ENCODE results near the gene SMARCB1. TPM values are rescaled to one million over a fixed set of nuclear protein-coding genes. Genes with fewer than 3 reads are reported as not detected.

SMARCB1 gene
- total RNA-seq, 1 experiment from 2014 or later, result 136 TPM

GRCh38 chr22:23754220-23754919, 32.4 kb upstream of the SMARCB1 start, which contains the start of gene VPREB3:
TSS of gene VPREB3 (minus strand) at chr22:23754425. CDS start at chr22:23754363, 62 bp downstream.
- Histone ChIP-seq H3K18ac (ENCODE audit: insufficient read length, low read depth, low read length) (no peak within 1 kb of the TSS), H2BK120ac (ENCODE audit: low read depth, low read length, poor library complexity, severe bottlenecking) (no peak within 1 kb of the TSS), H3K27me3 (ENCODE audit: insufficient read depth, low read length) (no peaks in the 10 kb centered on the region), H3K4me2 (ENCODE audit: insufficient read depth, insufficient read length, low read length) (no peak within 1 kb of the TSS), H3K9me3 (ENCODE audit: control insufficient read depth, low read depth, low read length) (no peaks in the 10 kb centered on the region), H3K23me2 (ENCODE audit: insufficient read length, low read depth, low read length, poor library complexity, severe bottlenecking) (peaks cover 8% of the 10 kb centered on the region), H3K79me2 (ENCODE audit: insufficient read depth, low read length) (no peaks in the 10 kb centered on the region), H3K56ac (ENCODE audit: insufficient read length, low read depth, low read length) (no peak within 1 kb of the TSS), H2BK12ac (ENCODE audit: insufficient read length, low read depth, low read length) (no peak within 1 kb of the TSS), H2BK15ac (ENCODE audit: low read depth, low read length) (no peak within 1 kb of the TSS), H3K27ac (ENCODE audit: insufficient read length, low read depth, low read length) (no peak within 1 kb of the TSS), H3K23ac (ENCODE audit: insufficient read length, low read depth, low read length) (no peak within 1 kb of the TSS), H2BK5ac (ENCODE audit: insufficient read length, low read length) (no peak within 1 kb of the TSS), H2AFZ (ENCODE audit: low read length) (no peak within 1 kb of the TSS), H3K14ac (ENCODE audit: insufficient read depth, low read length) (no peak within 1 kb of the TSS; the same call in 1 of the 2 replicates), H4K5ac (ENCODE audit: insufficient read length, low read depth, low read length) (no peak within 1 kb of the TSS), H4K8ac (replicated peaks; ENCODE audit: insufficient read length, low read depth, low read length) (no peak within 1 kb of the TSS), H4K20me1 (ENCODE audit: control insufficient read depth, insufficient read depth, insufficient read length) (no peaks in the 10 kb centered on the region), H3K4me1 (ENCODE audit: insufficient read depth, low read length) (no peaks in the 10 kb centered on the region; the same call in 1 of the 2 replicates), H2AK5ac (ENCODE audit: insufficient read length, low read length) (no peak within 1 kb of the TSS), H2BK20ac (ENCODE audit: low read depth, low read length, poor library complexity, severe bottlenecking) (no peak within 1 kb of the TSS), H3K4ac (ENCODE audit: low read depth, low read length) (no peak within 1 kb of the TSS), H3K9ac (ENCODE audit: extremely low read depth, insufficient read length, low read length) (no peak within 1 kb of the TSS), H3K79me1 (ENCODE audit: insufficient read depth, low read depth, low read length, poor library complexity, severe bottlenecking) (no peaks in the 10 kb centered on the region), H3T11ph (ENCODE audit: low read length) (no peak within 1 kb of the TSS), H4K91ac (ENCODE audit: insufficient read length, low read depth, low read length) (no peak within 1 kb of the TSS)
- TF ChIP-seq CTCF (conservative IDR thresholded peaks at IDR 0.05), result no peak
- Mint-ChIP-seq H3K4me3 (no peak within 1 kb of the TSS), H3K4me1 (peaks cover 19 to 47% of the 10 kb centered on the region in 2 experiments), H3K27ac (peak within 1 kb of the TSS in 1 of 3 experiments; percentile 76; a peak in 2 of 7 replicates), H3K27me3 (ENCODE audit: low read depth) (peaks cover 10% of the 10 kb centered on the region), H3K9me3 (no peaks in the 10 kb centered on the region; a peak in 1 of 5 replicates), H3K36me3 (ENCODE audit: insufficient read depth in 1 of 3, low read depth in 3 of 3) (no peaks in the 10 kb centered on the region; a peak in 1 of 7 replicates)
- no peak for DNase-seq
- WGBS (ENCODE audit: extremely low coverage, insufficient read length, low lambda C conversion rate), result no CpG with 5 or more reads among the region's 14 CpGs
